Measurements from ENCODE around the gene GNL1. TPM values are rescaled to one million over a fixed set of nuclear protein-coding genes. Genes with fewer than 3 reads are reported as not detected.

GNL1 gene
- total and polyA plus RNA-seq, 10 of the 15 experiments (the other 5 are each of a cell fraction or from before 2014, with no cell fraction given) = 0.18 to 64.5 (median 45.5) TPM

DNA sequence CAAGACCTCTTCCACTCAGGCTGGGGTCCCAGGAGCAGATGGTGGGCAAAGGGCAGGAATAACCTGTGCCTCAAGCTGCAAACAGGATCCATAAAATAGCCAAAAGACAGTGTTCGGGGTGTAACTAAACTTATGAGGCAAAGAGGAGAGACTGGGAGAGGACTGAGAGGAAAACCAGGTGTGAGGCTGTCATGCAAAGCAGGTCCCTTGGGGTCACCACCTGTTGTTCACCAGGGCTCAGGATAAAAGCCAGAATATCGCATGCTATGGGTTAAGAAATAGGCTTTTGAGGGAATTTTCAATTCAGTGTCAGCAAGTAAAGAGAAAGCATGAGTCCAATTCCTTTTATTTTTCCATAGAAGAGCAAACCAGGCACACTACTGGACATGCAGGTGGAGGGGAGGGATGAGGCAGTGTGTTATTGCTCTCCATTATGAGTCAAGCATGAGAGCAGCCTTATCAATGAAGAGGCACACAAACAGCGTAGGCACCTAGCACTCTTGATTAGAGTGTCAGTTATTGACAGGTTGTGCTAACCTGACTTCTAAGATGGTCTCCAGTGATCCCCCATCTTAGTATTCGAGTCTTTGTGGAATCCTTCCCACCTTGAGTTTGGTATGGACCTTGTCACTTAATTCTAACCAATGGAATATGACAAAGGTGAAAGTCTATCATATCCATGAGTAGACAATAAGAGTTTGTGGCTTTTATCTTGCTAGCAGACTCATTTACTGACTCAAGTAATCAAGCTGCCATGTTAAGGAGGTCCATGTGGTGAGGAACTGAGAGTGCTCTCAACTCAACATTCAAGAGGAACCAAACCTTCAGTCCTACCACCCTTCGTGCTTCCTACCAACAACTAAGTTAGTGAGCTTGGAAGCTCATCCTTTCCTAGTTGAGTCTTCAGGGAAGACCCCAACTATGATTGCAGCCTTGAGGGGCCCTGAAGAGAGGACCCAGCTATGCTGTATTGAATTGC is 48.2 kb downstream of the GNL1 start (continued):
- TF ChIP-seq HDAC2 (IDR thresholded peaks at IDR 0.05) = no peak
- TF ChIP-seq CREM (IDR thresholded peaks at IDR 0.05; ENCODE audit: low read depth) = peak; percentile 10; the same call in 1 of the 2 replicates
- TF ChIP-seq GABPA (IDR thresholded peaks at IDR 0.05; ENCODE audit: low read depth) = no peak
- TF ChIP-seq EGR1 (IDR thresholded peaks at IDR 0.05; ENCODE audit: borderline replicate concordance in 1 of 2, low read depth in 2 of 2, low read length in 2 of 2) = no peak
- TF ChIP-seq, protein P1, sequence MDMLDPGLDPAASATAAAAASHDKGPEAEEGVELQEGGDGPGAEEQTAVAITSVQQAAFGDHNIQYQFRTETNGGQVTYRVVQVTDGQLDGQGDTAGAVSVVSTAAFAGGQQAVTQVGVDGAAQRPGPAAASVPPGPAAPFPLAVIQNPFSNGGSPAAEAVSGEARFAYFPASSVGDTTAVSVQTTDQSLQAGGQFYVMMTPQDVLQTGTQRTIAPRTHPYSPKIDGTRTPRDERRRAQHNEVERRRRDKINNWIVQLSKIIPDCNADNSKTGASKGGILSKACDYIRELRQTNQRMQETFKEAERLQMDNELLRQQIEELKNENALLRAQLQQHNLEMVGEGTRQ (IDR thresholded peaks at IDR 0.05; ENCODE audit: borderline replicate concordance, low read depth, low read length) = no peak
- no peak for TF ChIP-seq NKRF (conservative IDR thresholded peaks at IDR 0.05)
- no peak for TF ChIP-seq NR2C1 (IDR thresholded peaks at IDR 0.05)
- peak; percentile 38 for TF ChIP-seq MEF2B (IDR thresholded peaks at IDR 0.05; ENCODE audit: partially characterized antibody, poor library complexity, severe bottlenecking)
- no peak for TF ChIP-seq MXI1 (IDR thresholded peaks at IDR 0.05; ENCODE audit: low read depth, low read length)
- no peak for TF ChIP-seq CBFB (IDR thresholded peaks at IDR 0.05; ENCODE audit: low read depth)
- no peak for TF ChIP-seq TCF12 (IDR thresholded peaks at IDR 0.05; ENCODE audit: low read depth, low read length)
- no peak for TF ChIP-seq RELB (IDR thresholded peaks at IDR 0.05; ENCODE audit: low read depth)
- no peak for TF ChIP-seq FOXK2 (IDR thresholded peaks at IDR 0.05)
- no peak for TF ChIP-seq EZH2 (IDR thresholded peaks at IDR 0.05; ENCODE audit: borderline replicate concordance, control insufficient read depth, low read depth, low read length)
- TF ChIP-seq TAF1 (IDR thresholded peaks at IDR 0.05; ENCODE audit: borderline replicate concordance, low read depth, low read length) = no peak
- TF ChIP-seq SMC3 (IDR thresholded peaks at IDR 0.05; ENCODE audit: borderline replicate concordance, low read length) = no peak
- TF ChIP-seq ZNF207 (IDR thresholded peaks at IDR 0.05; ENCODE audit: borderline replicate concordance) = no peak
- no peak for TF ChIP-seq BCL11A (IDR thresholded peaks at IDR 0.05; ENCODE audit: low read depth, low read length)
- peak; percentile 93 for TF ChIP-seq SPI1 (IDR thresholded peaks at IDR 0.05; ENCODE audit: borderline replicate concordance, insufficient read depth, low read depth, low read length)
- TF ChIP-seq, protein P2, sequence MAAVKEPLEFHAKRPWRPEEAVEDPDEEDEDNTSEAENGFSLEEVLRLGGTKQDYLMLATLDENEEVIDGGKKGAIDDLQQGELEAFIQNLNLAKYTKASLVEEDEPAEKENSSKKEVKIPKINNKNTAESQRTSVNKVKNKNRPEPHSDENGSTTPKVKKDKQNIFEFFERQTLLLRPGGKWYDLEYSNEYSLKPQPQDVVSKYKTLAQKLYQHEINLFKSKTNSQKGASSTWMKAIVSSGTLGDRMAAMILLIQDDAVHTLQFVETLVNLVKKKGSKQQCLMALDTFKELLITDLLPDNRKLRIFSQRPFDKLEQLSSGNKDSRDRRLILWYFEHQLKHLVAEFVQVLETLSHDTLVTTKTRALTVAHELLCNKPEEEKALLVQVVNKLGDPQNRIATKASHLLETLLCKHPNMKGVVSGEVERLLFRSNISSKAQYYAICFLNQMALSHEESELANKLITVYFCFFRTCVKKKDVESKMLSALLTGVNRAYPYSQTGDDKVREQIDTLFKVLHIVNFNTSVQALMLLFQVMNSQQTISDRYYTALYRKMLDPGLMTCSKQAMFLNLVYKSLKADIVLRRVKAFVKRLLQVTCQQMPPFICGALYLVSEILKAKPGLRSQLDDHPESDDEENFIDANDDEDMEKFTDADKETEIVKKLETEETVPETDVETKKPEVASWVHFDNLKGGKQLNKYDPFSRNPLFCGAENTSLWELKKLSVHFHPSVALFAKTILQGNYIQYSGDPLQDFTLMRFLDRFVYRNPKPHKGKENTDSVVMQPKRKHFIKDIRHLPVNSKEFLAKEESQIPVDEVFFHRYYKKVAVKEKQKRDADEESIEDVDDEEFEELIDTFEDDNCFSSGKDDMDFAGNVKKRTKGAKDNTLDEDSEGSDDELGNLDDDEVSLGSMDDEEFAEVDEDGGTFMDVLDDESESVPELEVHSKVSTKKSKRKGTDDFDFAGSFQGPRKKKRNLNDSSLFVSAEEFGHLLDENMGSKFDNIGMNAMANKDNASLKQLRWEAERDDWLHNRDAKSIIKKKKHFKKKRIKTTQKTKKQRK (IDR thresholded peaks at IDR 0.05; ENCODE audit: low read depth, low read length) = no peak
- TF ChIP-seq IRF4 (IDR thresholded peaks at IDR 0.05; ENCODE audit: low read depth, low read length) = peak; percentile 82
- peak; percentile 56; the same call in 1 of the 2 replicates for TF ChIP-seq EED (IDR thresholded peaks at IDR 0.05; ENCODE audit: low read depth)
- TF ChIP-seq ZNF24 (IDR thresholded peaks at IDR 0.05) = no peak

Measured in GM12878 (cell line).